ENCODE data around the gene POU2F1.

DNA sequence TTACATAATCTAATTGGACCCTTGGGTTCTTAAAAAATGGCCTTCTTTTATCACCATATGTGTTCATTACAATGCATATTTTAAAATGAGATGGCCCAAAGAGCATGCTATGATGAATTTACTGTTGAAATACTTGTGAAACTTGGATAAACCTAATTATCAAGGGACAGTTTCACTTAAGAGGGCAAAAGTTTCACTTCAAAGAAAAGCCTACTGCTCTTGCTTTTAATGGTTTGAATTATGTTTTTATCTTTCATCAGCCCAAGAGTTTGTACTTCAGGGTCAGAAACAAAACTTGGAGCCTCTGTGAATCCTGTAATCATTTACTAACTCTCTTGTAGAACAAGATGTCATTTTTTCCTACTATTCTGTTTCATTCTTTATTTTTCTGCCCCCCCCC, 32.3 kb downstream of the POU2F1 start:
- TF ChIP-seq, protein P1, sequence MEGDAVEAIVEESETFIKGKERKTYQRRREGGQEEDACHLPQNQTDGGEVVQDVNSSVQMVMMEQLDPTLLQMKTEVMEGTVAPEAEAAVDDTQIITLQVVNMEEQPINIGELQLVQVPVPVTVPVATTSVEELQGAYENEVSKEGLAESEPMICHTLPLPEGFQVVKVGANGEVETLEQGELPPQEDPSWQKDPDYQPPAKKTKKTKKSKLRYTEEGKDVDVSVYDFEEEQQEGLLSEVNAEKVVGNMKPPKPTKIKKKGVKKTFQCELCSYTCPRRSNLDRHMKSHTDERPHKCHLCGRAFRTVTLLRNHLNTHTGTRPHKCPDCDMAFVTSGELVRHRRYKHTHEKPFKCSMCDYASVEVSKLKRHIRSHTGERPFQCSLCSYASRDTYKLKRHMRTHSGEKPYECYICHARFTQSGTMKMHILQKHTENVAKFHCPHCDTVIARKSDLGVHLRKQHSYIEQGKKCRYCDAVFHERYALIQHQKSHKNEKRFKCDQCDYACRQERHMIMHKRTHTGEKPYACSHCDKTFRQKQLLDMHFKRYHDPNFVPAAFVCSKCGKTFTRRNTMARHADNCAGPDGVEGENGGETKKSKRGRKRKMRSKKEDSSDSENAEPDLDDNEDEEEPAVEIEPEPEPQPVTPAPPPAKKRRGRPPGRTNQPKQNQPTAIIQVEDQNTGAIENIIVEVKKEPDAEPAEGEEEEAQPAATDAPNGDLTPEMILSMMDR (IDR thresholded peaks at IDR 0.05): no peak
- TF ChIP-seq POLR2A (IDR thresholded peaks at IDR 0.05): no peak

Data from ovary (tissue), 3 donors.